ENCODE data around the gene XYLT1. TPM values are rescaled to one million over a fixed set of nuclear protein-coding genes. Genes with fewer than 3 reads are reported as not detected.

The XYLT1 gene
- polyA plus RNA-seq, 3 donors from 2014 or later: 0.79 to 6.2 (median 3.3) TPM

- peaks cover 0 to 3% (median 3%) of the 10 kb centered on the region in 3 donors for H3K27me3 Mint-ChIP-seq (ENCODE audit: low read depth in 3 of 3)
- peaks cover 48 to 61% of the 10 kb centered on the region in 2 donors for H3K4me1 Mint-ChIP-seq
- peak overlapping the region in 1 of 5 donors; percentile 22 for H3K4me3 Mint-ChIP-seq
- H3K27ac Mint-ChIP-seq: peak overlapping the region in 3 of 6 donors; percentile 12 to 68 (median 67)
- no peaks in the 10 kb centered on the region for H3K9me3 Mint-ChIP-seq
- H3K36me3 Mint-ChIP-seq: peaks cover 3 to 32% (median 5%) of the 10 kb centered on the region in 3 donors
- DNase-seq: no peak
Observed at GRCh38 chr16:17392127-17392856, 78.5 kb downstream of the XYLT1 start.

- H3K4me1 Mint-ChIP-seq: peaks cover 44 to 61% of the 10 kb centered on the region in 2 donors
- peak overlapping the region in 3 of 6 donors; percentile 1 to 53 (median 18) for H3K27ac Mint-ChIP-seq
- H3K27me3 Mint-ChIP-seq (ENCODE audit: low read depth in 3 of 3): peaks cover 0 to 3% (median 3%) of the 10 kb centered on the region in 3 donors
- peaks cover 3 to 32% (median 5%) of the 10 kb centered on the region in 3 donors for H3K36me3 Mint-ChIP-seq
- no peaks in the 10 kb centered on the region for H3K9me3 Mint-ChIP-seq
- no peak overlapping the region for H3K4me3 Mint-ChIP-seq
- DNase-seq: no peak
Observed at GRCh38 chr16:17391715-17392114, 79.0 kb downstream of the XYLT1 start.

- H3K4me1 Mint-ChIP-seq: peaks cover 44 to 79% of the 10 kb centered on the region in 2 donors
Observed at GRCh38 chr16:17389384-17389783, 81.4 kb downstream of the XYLT1 start.

GRCh38 chr16:17387256-17387655 lies 83.5 kb downstream of the XYLT1 start:
- Mint-ChIP-seq H3K4me3 (no peak overlapping the region), H3K27ac (peak overlapping the region in 1 of 6 donors; percentile 5), H3K27me3 (ENCODE audit: low read depth in 3 of 3) (peaks cover 0 to 3% (median 3%) of the 10 kb centered on the region in 3 donors), H3K36me3 (peaks cover 3 to 13% (median 5%) of the 10 kb centered on the region in 3 donors), H3K9me3 (no peaks in the 10 kb centered on the region), H3K4me1 (peaks cover 48 to 79% of the 10 kb centered on the region in 2 donors)
- DNase-seq: no peak

More at GRCh38 chr16:17389384-17389783, 81.4 kb downstream of the XYLT1 start:
- Mint-ChIP-seq H3K36me3 (peaks cover 3 to 27% (median 5%) of the 10 kb centered on the region in 3 donors), H3K27ac (peak overlapping the region in 1 of 6 donors; percentile 21), H3K9me3 (no peaks in the 10 kb centered on the region), H3K4me3 (no peak overlapping the region), H3K27me3 (ENCODE audit: low read depth in 3 of 3) (peaks cover 0 to 3% (median 2%) of the 10 kb centered on the region in 3 donors)
- no peak for DNase-seq

- Mint-ChIP-seq H3K27me3 (ENCODE audit: low read depth in 3 of 3) (peaks cover 0 to 3% (median 3%) of the 10 kb centered on the region in 3 donors), H3K27ac (peak overlapping the region in 2 of 6 donors; percentile 33 to 46), H3K4me3 (no peak overlapping the region), H3K9me3 (no peaks in the 10 kb centered on the region), H3K36me3 (peaks cover 0 to 8% (median 3%) of the 10 kb centered on the region in 3 donors), H3K4me1 (peaks cover 50 to 77% of the 10 kb centered on the region in 2 donors)
- no peak for DNase-seq
Observed at GRCh38 chr16:17386229-17386628, 84.5 kb downstream of the XYLT1 start.

- Mint-ChIP-seq H3K4me3 (peak overlapping the region in 2 of 5 donors; percentile 26), H3K36me3 (peaks cover 0 to 11% (median 3%) of the 10 kb centered on the region in 3 donors), H3K9me3 (no peaks in the 10 kb centered on the region), H3K27me3 (ENCODE audit: low read depth in 3 of 3) (peaks cover 0 to 3% (median 0%) of the 10 kb centered on the region in 3 donors), H3K4me1 (peaks cover 62 to 74% of the 10 kb centered on the region in 2 donors), H3K27ac (peak overlapping the region in 5 of 6 donors; percentile 12 to 56 (median 27))
- DNase-seq: no peak
Observed at GRCh38 chr16:17384471-17384870, 86.3 kb downstream of the XYLT1 start.

GRCh38 chr16:17382949-17383863 lies 87.6 kb downstream of the XYLT1 start:
- peaks cover 63 to 79% of the 10 kb centered on the region in 2 donors for H3K4me1 Mint-ChIP-seq
- peak overlapping the region; percentile 57 to 88 (median 83) for H3K4me3 Mint-ChIP-seq
- peak overlapping the region; percentile 74 to 92 (median 80) for H3K27ac Mint-ChIP-seq
- H3K27me3 Mint-ChIP-seq (ENCODE audit: low read depth in 3 of 3): peaks cover 0 to 3% (median 0%) of the 10 kb centered on the region in 3 donors
- peaks cover 0 to 6% (median under 1%) of the 10 kb centered on the region in 3 donors for H3K36me3 Mint-ChIP-seq
- DNase-seq: peak; percentile 47 to 57 (median 54)
- no peaks in the 10 kb centered on the region for H3K9me3 Mint-ChIP-seq

GRCh38 chr16:17382514-17382913 lies 88.2 kb downstream of the XYLT1 start:
- peaks cover 0 to 6% (median 0%) of the 10 kb centered on the region in 3 donors for H3K36me3 Mint-ChIP-seq
- DNase-seq: no peak
- H3K9me3 Mint-ChIP-seq: no peaks in the 10 kb centered on the region
- peak overlapping the region; percentile 57 to 88 (median 83) for H3K4me3 Mint-ChIP-seq
- peaks cover 0 to 3% (median 0%) of the 10 kb centered on the region in 3 donors for H3K27me3 Mint-ChIP-seq (ENCODE audit: low read depth in 3 of 3)
- peak overlapping the region; percentile 23 to 92 (median 75) for H3K27ac Mint-ChIP-seq
- peaks cover 66 to 84% of the 10 kb centered on the region in 2 donors for H3K4me1 Mint-ChIP-seq

- Mint-ChIP-seq H3K27ac (peak overlapping the region in 3 of 6 donors; percentile 74 to 92 (median 76)), H3K27me3 (ENCODE audit: low read depth in 3 of 3) (peaks cover 0 to 3% (median 0%) of the 10 kb centered on the region in 3 donors), H3K9me3 (no peaks in the 10 kb centered on the region), H3K36me3 (peaks cover 0 to 6% (median 0%) of the 10 kb centered on the region in 3 donors), H3K4me3 (peak overlapping the region in 3 of 5 donors; percentile 11 to 88 (median 83)), H3K4me1 (peaks cover 66 to 86% of the 10 kb centered on the region in 2 donors)
- DNase-seq: no peak
Observed at GRCh38 chr16:17381784-17382183, 89.0 kb downstream of the XYLT1 start.

- peaks cover 72 to 83% of the 10 kb centered on the region in 2 donors for H3K4me1 Mint-ChIP-seq
- H3K4me3 Mint-ChIP-seq: peak overlapping the region in 1 of 5 donors; percentile 24
- peak overlapping the region in 5 of 6 donors; percentile 34 to 80 (median 70) for H3K27ac Mint-ChIP-seq
- peaks cover 0 to 3% (median 0%) of the 10 kb centered on the region in 3 donors for H3K27me3 Mint-ChIP-seq (ENCODE audit: low read depth in 3 of 3)
- H3K9me3 Mint-ChIP-seq: no peaks in the 10 kb centered on the region
- no peak for DNase-seq
- peaks cover 0 to 6% (median 0%) of the 10 kb centered on the region in 3 donors for H3K36me3 Mint-ChIP-seq
Observed at GRCh38 chr16:17380613-17381012, 90.1 kb downstream of the XYLT1 start.

- peak overlapping the region in 4 of 6 donors; percentile 35 to 58 (median 54) for H3K27ac Mint-ChIP-seq
- peaks cover 0 to 3% (median 0%) of the 10 kb centered on the region in 3 donors for H3K27me3 Mint-ChIP-seq (ENCODE audit: low read depth in 3 of 3)
- no peak for DNase-seq
- H3K36me3 Mint-ChIP-seq: peaks cover 0 to 6% (median 0%) of the 10 kb centered on the region in 3 donors
- H3K9me3 Mint-ChIP-seq: no peaks in the 10 kb centered on the region
- H3K4me3 Mint-ChIP-seq: no peak overlapping the region
- H3K4me1 Mint-ChIP-seq: peaks cover 75 to 85% of the 10 kb centered on the region in 2 donors
Observed at GRCh38 chr16:17379121-17379571, 91.6 kb downstream of the XYLT1 start.

- Mint-ChIP-seq H3K27me3 (ENCODE audit: low read depth in 3 of 3) (no peaks in the 10 kb centered on the region), H3K9me3 (no peaks in the 10 kb centered on the region), H3K4me1 (peaks cover 72 to 85% of the 10 kb centered on the region in 2 donors), H3K27ac (peak overlapping the region in 5 of 6 donors; percentile 14 to 75 (median 60)), H3K36me3 (peaks cover 0 to 6% (median 0%) of the 10 kb centered on the region in 3 donors), H3K4me3 (no peak overlapping the region)
- no peak for DNase-seq
Observed at GRCh38 chr16:17377360-17378324, 93.1 kb downstream of the XYLT1 start.
